ENCODE measurements around the gene HMCN2. TPM values are rescaled to one million over a fixed set of nuclear protein-coding genes. Genes with fewer than 3 reads are reported as not detected.

HMCN2 gene
- total RNA-seq, 4 donors from 2014 or later = 1.3 to 6.3 (median 3.5) TPM

GRCh38 chr9:130477564-130477963, 212.0 kb downstream of the HMCN2 start:
- no peak overlapping the region for H3K27ac ChIP-seq
- H3K36me3 ChIP-seq = peaks cover 19% of the 10 kb centered on the region
- no peaks in the 10 kb centered on the region for H3K27me3 ChIP-seq
- no peak overlapping the region for H3K4me3 ChIP-seq
- DNase-seq (ENCODE audit: low spot score in 2 of 2) = no peak
- TF ChIP-seq POLR2A (IDR thresholded peaks at IDR 0.05) = no peak
- WGBS = 97% methylated on average over 9 of the region's 12 CpGs
- no peaks in the 10 kb centered on the region for H3K9me3 ChIP-seq
- H3K4me1 ChIP-seq = no peaks in the 10 kb centered on the region

GRCh38 chr9:130478152-130478551, 212.6 kb downstream of the HMCN2 start:
- Histone ChIP-seq H3K4me1 (no peaks in the 10 kb centered on the region), H3K27me3 (no peaks in the 10 kb centered on the region), H3K4me3 (no peak overlapping the region), H3K9me3 (no peaks in the 10 kb centered on the region), H3K27ac (no peak overlapping the region), H3K36me3 (peaks cover 19% of the 10 kb centered on the region)
- WGBS = 97% methylated on average over 8 of the region's 9 CpGs
- no peak for DNase-seq (ENCODE audit: low spot score in 2 of 2)
- TF ChIP-seq CTCF (IDR thresholded peaks at IDR 0.05) (no peak), POLR2A (IDR thresholded peaks at IDR 0.05) (no peak), EP300 (IDR thresholded peaks at IDR 0.05) (no peak), POLR2AphosphoS5 (IDR thresholded peaks at IDR 0.05) (no peak)

DNA sequence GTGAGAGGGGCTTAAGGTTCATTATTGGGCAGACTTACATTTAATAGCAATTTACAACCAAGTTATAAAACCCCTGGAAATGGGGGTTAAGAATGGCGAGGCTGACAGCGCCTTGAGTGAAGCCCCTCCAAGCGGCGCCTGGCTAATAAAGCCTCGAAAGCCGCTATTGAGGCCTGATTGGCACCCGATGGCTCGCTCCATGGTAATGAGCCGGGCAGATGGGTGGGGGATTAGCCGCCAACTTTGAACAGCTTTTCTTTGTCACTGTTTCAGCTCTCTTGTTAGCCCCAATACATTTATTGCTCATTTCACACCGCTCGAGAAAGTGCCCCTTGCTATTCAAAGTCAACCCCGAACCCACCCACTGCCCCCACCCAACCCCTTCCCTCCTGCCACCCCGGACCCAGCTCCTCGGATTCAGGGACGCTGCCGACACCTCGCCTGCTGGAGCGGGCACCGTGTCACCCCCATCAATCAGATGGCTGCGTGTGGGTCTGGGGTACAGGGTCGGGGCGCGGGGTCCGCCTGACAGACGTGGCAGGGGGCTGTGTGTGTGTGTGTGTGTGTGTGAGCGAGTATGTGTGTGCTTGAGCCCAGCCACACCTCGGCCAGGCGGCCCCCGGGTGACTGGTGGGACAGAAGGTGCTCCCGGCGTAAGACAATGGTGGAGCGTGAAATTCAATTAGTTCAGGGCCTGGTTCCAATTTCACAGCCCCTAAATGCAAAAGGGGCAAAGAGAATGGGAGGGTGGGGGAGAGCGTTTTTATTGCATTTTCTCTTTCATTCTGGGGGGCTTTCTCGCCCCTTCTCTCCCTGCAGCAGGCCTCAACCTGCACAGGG, 213.4 kb downstream of the HMCN2 start:
- TF ChIP-seq CTCF (IDR thresholded peaks at IDR 0.05) (no peak), POLR2AphosphoS5 (IDR thresholded peaks at IDR 0.05) (no peak), POLR2A (IDR thresholded peaks at IDR 0.05) (no peak), EP300 (IDR thresholded peaks at IDR 0.05) (no peak)
- DNase-seq (ENCODE audit: low spot score in 2 of 2) = no peak
- Histone ChIP-seq H3K4me3 (no peak overlapping the region), H3K27me3 (no peaks in the 10 kb centered on the region), H3K9me3 (no peaks in the 10 kb centered on the region), H3K27ac (no peak overlapping the region), H3K36me3 (peaks cover 19% of the 10 kb centered on the region), H3K4me1 (no peaks in the 10 kb centered on the region)
- WGBS = 84% methylated on average over 35 of the region's 35 CpGs

DNA sequence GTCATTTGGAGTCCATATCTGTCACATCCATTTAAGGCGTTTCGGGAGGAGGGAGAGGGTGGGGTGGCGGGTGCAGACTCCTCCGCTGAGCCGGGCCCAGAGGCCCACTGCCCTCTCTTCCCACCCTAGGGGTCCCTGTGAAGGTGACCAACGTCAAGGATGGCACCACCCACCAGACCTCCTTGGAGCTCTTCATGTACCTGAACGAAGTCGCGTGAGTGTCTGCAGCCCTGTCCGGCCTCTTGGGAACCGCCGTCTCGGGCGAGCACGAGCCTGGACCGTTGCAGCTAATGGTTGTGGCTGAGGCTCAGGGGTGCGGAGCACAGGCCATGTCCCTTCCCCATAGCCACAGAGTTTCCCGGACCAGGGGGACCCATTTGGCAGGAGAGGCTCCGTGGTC, 214.0 kb downstream of the HMCN2 start:
- 89% methylated on average over 6 of the region's 19 CpGs for WGBS
- Histone ChIP-seq H3K9me3 (no peaks in the 10 kb centered on the region), H3K36me3 (peaks cover 19% of the 10 kb centered on the region), H3K27me3 (no peaks in the 10 kb centered on the region), H3K4me3 (no peak overlapping the region), H3K27ac (no peak overlapping the region), H3K4me1 (no peaks in the 10 kb centered on the region)
- no peak for DNase-seq (ENCODE audit: low spot score in 2 of 2)
- no peak for TF ChIP-seq POLR2A (IDR thresholded peaks at IDR 0.05)
- no peak for TF ChIP-seq CTCF (IDR thresholded peaks at IDR 0.05)
- no peak for TF ChIP-seq EP300 (IDR thresholded peaks at IDR 0.05)
- TF ChIP-seq POLR2AphosphoS5 (IDR thresholded peaks at IDR 0.05) = no peak

- no peaks in the 10 kb centered on the region for H3K4me1 ChIP-seq
- DNase-seq (ENCODE audit: low spot score in 2 of 2) = no peak
- peaks cover 24% of the 10 kb centered on the region for H3K36me3 ChIP-seq
- H3K4me3 ChIP-seq = no peak overlapping the region
- 89% methylated on average over 14 of the region's 16 CpGs for WGBS
- H3K9me3 ChIP-seq = no peaks in the 10 kb centered on the region
- TF ChIP-seq CTCF (IDR thresholded peaks at IDR 0.05) (no peak), POLR2AphosphoS5 (IDR thresholded peaks at IDR 0.05) (no peak), EP300 (IDR thresholded peaks at IDR 0.05) (no peak), POLR2A (IDR thresholded peaks at IDR 0.05) (no peak)
- H3K27ac ChIP-seq = no peak overlapping the region
- H3K27me3 ChIP-seq = no peaks in the 10 kb centered on the region
Observed at GRCh38 chr9:130480673-130481072, 215.1 kb downstream of the HMCN2 start.

All from suprapubic skin (tissue), 4 donors.